ENCODE measurements around the gene GABRE. TPM values are rescaled to one million over a fixed set of nuclear protein-coding genes. Genes with fewer than 3 reads are reported as not detected.

Gene GABRE
- polyA plus RNA-seq, 1 donor from 2014 or later = 0.10 TPM

- no peaks in the 10 kb centered on the region for H3K9me3 ChIP-seq (ENCODE audit: low read length)
- H3F3A ChIP-seq (ENCODE audit: insufficient read depth, low read length, poor library complexity, severe bottlenecking) = no peaks in the 10 kb centered on the region
- H3K9me2 ChIP-seq (ENCODE audit: insufficient read depth, low read length) = no peaks in the 10 kb centered on the region
- TF ChIP-seq TAF1 (IDR thresholded peaks at IDR 0.05; ENCODE audit: low read depth) = no peak
- no peak for TF ChIP-seq SMC3 (conservative IDR thresholded peaks at IDR 0.05; ENCODE audit: poor library complexity)
- TF ChIP-seq RAD21 (conservative IDR thresholded peaks at IDR 0.05) = no peak
- no peak for TF ChIP-seq POLR2AphosphoS5 (IDR thresholded peaks at IDR 0.05)
- H3K9ac ChIP-seq (ENCODE audit: low read length) = no peak overlapping the region
- no peak overlapping the region for H2AFZ ChIP-seq (ENCODE audit: low read depth, low read length)
- no peaks in the 10 kb centered on the region for H3K27me3 ChIP-seq (ENCODE audit: insufficient read depth, low read depth, low read length)
- H3K27ac ChIP-seq (ENCODE audit: low read length) = no peak overlapping the region
- H3K79me2 ChIP-seq (replicated peaks; ENCODE audit: insufficient read depth, low read length) = no peaks in the 10 kb centered on the region
- no peaks in the 10 kb centered on the region for H3K36me3 ChIP-seq (ENCODE audit: insufficient read depth, low read length)
- no peak overlapping the region for H3K4me3 ChIP-seq (ENCODE audit: low read length)
- H4K20me1 ChIP-seq (ENCODE audit: insufficient read depth) = no peaks in the 10 kb centered on the region
- H3K4me2 ChIP-seq (ENCODE audit: low read length) = no peak overlapping the region
These were observed 25.3 kb upstream of the GABRE start for GRCh38 chrX:151999813-152000212.

- H3F3A ChIP-seq (ENCODE audit: insufficient read depth, low read length, poor library complexity, severe bottlenecking) = no peaks in the 10 kb centered on the region
- no peaks in the 10 kb centered on the region for H3K9me2 ChIP-seq (ENCODE audit: insufficient read depth, low read length)
- H3K4me2 ChIP-seq (ENCODE audit: low read length) = no peak overlapping the region
- no peak overlapping the region for H2AFZ ChIP-seq (ENCODE audit: low read depth, low read length)
- no peaks in the 10 kb centered on the region for H3K36me3 ChIP-seq (ENCODE audit: insufficient read depth, low read length)
- no peaks in the 10 kb centered on the region for H3K79me2 ChIP-seq (replicated peaks; ENCODE audit: insufficient read depth, low read length)
- no peak overlapping the region for H3K4me3 ChIP-seq (ENCODE audit: low read length)
- no peak for TF ChIP-seq REST (IDR thresholded peaks at IDR 0.05; ENCODE audit: borderline replicate concordance)
- no peak for TF ChIP-seq SMC3 (conservative IDR thresholded peaks at IDR 0.05; ENCODE audit: poor library complexity)
- H3K27me3 ChIP-seq (ENCODE audit: insufficient read depth, low read depth, low read length) = no peaks in the 10 kb centered on the region
- no peaks in the 10 kb centered on the region for H4K20me1 ChIP-seq (ENCODE audit: insufficient read depth)
- no peak overlapping the region for H3K27ac ChIP-seq (ENCODE audit: low read length)
- no peaks in the 10 kb centered on the region for H3K9me3 ChIP-seq (ENCODE audit: low read length)
- no peak overlapping the region for H3K9ac ChIP-seq (ENCODE audit: low read length)
These were observed 23.1 kb upstream of the GABRE start for GRCh38 chrX:151997539-151997938.

- Histone ChIP-seq H3F3A (ENCODE audit: insufficient read depth, low read length, poor library complexity, severe bottlenecking) (no peaks in the 10 kb centered on the region), H3K36me3 (ENCODE audit: insufficient read depth, low read length) (no peaks in the 10 kb centered on the region), H3K9ac (ENCODE audit: low read length) (no peak overlapping the region), H3K4me2 (ENCODE audit: low read length) (no peak overlapping the region), H3K4me3 (ENCODE audit: low read length) (no peak overlapping the region), H2AFZ (ENCODE audit: low read depth, low read length) (no peak overlapping the region), H3K9me3 (ENCODE audit: low read length) (no peaks in the 10 kb centered on the region), H3K27me3 (ENCODE audit: insufficient read depth, low read depth, low read length) (no peaks in the 10 kb centered on the region), H4K20me1 (ENCODE audit: insufficient read depth) (no peaks in the 10 kb centered on the region), H3K27ac (ENCODE audit: low read length) (no peak overlapping the region), H3K79me2 (replicated peaks; ENCODE audit: insufficient read depth, low read length) (no peaks in the 10 kb centered on the region), H3K9me2 (ENCODE audit: insufficient read depth, low read length) (no peaks in the 10 kb centered on the region)
- TF ChIP-seq MXI1 (conservative IDR thresholded peaks at IDR 0.05; ENCODE audit: poor library complexity, severe bottlenecking) (no peak), RAD21 (conservative IDR thresholded peaks at IDR 0.05) (no peak), SMC3 (conservative IDR thresholded peaks at IDR 0.05; ENCODE audit: poor library complexity) (no peak), EZH2 (IDR thresholded peaks at IDR 0.05; ENCODE audit: borderline replicate concordance, insufficient read depth, low read length, poor library complexity, severe bottlenecking) (no peak), EP300 (conservative IDR thresholded peaks at IDR 0.05; ENCODE audit: poor library complexity, severe bottlenecking) (no peak), POLR2AphosphoS5 (IDR thresholded peaks at IDR 0.05) (no peak), REST (IDR thresholded peaks at IDR 0.05; ENCODE audit: borderline replicate concordance) (no peak), CTCF (IDR thresholded peaks at IDR 0.05; ENCODE audit: poor library complexity, severe bottlenecking) (no peak), TAF1 (IDR thresholded peaks at IDR 0.05; ENCODE audit: low read depth) (no peak)
These were observed 21.9 kb upstream of the GABRE start for GRCh38 chrX:151996347-151996746.

Data from neural cell (in vitro differentiated cells).